IPS DF 6.9 (cell line): ENCODE data around the gene DMD.
"Not testable (repeated sequence)": the region's sequence is repeated elsewhere in the genome, so short reads cannot be mapped to it uniquely, and the experiment has no call there.

Experiments used
- DNase-seq: peaks from one replicate; pipeline ENCODE4 v3.0.0-alpha.2; 2013; ENCODE audit warnings: low read depth, low spot score
- H3K27ac ChIP-seq: one replicate; pipeline ENCODE4 v1.5.1; 2013; ENCODE audit warnings: low read length, control low read depth
- H3K27me3 ChIP-seq: 2 replicates; pipeline ENCODE4 v1.6.1; 2013; ENCODE audit warnings: mild to moderate bottlenecking, low read length; ENCODE audit not compliant: control insufficient read depth, insufficient read depth
- H3K36me3 ChIP-seq: 2 replicates; pipeline ENCODE4 v1.6.1; 2013; ENCODE audit warnings: low read length; ENCODE audit not compliant: control insufficient read depth, insufficient read depth
- H3K4me1 ChIP-seq: 2 replicates; pipeline ENCODE4 v1.6.1; 2013; ENCODE audit warnings: low read length; ENCODE audit not compliant: control insufficient read depth, insufficient read depth
- H3K4me3 ChIP-seq: 2 replicates; pipeline ENCODE4 v1.5.1; 2013; ENCODE audit warnings: mild to moderate bottlenecking, low read length
- H3K9me3 ChIP-seq: 2 replicates; pipeline ENCODE4 v1.6.1; 2013; ENCODE audit warnings: low read length, inconsistent platforms; ENCODE audit not compliant: control insufficient read depth, insufficient read depth
- WGBS: extraction: QIAGEN DNeasy Blood & Tissue Kit; methylation state at CpG from one replicate; pipeline ENCODE4 v1.1.7; 2013; ENCODE audit warnings: mixed read lengths, missing lambda C conversion rate; ENCODE audit not compliant: insufficient read length, insufficient coverage; 5-methylcytosine and 5-hydroxymethylcytosine counted together

Gene DMD

DNA sequence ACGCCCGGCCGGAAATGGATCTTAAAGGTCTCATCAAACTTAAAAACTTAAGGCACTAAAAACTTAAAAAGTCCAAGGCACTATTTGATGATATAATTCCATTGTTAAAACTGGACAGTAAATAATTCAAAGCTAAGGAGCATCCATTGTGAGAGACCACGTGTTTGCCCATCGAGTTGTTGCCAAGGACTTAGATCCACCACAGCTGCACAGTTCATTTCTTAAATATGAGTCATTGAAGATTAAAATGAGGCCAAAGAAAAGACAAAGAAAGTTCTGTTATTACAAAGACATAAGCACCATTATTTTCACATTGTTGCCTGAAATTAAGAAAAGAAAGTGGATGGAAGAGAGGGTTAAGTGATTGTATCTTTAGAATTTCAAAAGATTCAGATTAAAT lies 1728.0 kb downstream of the DMD start:
- WGBS = no CpG with 5 or more reads among the region's 5 CpGs

DNA sequence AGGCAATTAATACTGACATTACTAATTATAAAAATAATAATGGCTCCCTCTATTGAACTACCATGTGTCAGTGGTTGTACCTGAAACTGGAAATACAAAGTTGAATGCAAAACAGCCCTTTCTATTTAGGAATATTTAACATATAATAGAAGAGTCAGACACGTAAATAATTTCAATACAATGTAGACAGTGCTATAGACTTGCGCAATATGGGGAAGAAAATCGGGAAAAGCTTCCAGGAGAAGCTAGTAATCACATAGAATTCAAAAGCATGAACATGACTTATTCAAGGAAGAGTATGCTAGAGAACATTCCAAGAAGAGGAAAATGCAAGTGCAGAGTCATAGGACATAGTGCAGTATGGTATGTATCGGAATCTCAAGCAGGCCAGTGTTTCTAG lies 1730.7 kb downstream of the DMD start:
- DNase-seq = no peak
- WGBS = no CpG with 5 or more reads among the region's 4 CpGs
- H3K4me3 ChIP-seq = no peak overlapping the region

More for the DNA sequence above, 1728.0 kb downstream of the DMD start:
- Histone ChIP-seq H3K27ac (no peak overlapping the region), H3K4me3 (no peak overlapping the region), H3K4me1 (no peaks in the 10 kb centered on the region), H3K36me3 (no peaks in the 10 kb centered on the region), H3K27me3 (no peaks in the 10 kb centered on the region), H3K9me3 (no peaks in the 10 kb centered on the region)
- DNase-seq = no peak

DNA sequence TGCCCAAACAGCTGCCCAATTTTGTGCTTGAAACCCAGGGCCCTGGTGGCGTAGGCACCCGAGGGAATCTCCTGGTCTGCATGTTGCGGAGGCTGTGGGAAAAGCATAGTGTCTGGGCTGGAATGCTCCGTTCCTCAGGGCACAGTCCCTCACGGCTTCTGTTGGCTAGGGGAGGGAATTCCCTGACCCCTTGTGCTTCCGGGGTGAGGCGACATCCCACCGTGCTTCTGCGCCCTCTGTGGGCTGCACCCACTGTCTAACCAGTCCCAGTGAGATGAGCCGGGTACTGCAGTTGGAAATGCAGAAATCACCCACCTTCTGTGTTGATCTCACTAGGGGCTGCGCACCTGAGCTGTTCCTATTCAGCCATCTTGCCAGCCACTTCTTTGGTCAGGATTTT lies 1740.1 kb downstream of the DMD start:
- Histone ChIP-seq H3K27me3 (no peaks in the 10 kb centered on the region), H3K9me3 (no peaks in the 10 kb centered on the region), H3K27ac (no peak overlapping the region), H3K4me3 (no peak overlapping the region), H3K4me1 (no peaks in the 10 kb centered on the region), H3K36me3 (no peaks in the 10 kb centered on the region)
- DNase-seq = no peak
- WGBS = no CpG with 5 or more reads among the region's 11 CpGs

More for the DNA sequence above, 1730.7 kb downstream of the DMD start:
- no peak overlapping the region for H3K27ac ChIP-seq
- H3K4me1 ChIP-seq = no peaks in the 10 kb centered on the region
- H3K27me3 ChIP-seq = no peaks in the 10 kb centered on the region
- no peaks in the 10 kb centered on the region for H3K36me3 ChIP-seq
- H3K9me3 ChIP-seq = no peaks in the 10 kb centered on the region

DNA sequence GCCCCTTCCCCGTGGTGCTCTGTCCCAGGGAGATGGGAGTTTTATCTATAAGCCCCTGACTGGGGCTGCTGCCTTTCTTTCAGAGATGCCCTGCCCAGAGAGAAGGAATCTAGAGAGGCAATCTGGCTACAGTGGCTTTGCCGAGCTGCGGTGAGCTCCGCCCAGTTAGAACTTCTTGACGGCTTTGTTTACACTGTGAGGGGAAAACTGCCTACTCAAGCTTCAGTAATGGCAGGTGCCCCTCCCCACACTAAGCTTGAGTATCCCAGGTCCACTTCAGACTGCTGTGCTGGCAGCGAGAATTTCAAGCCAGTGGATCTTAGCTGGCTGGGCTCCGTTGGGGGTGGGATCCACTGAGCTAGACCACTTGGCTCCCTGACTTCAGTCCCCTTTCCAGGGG lies 1740.6 kb downstream of the DMD start:
- H3K36me3 ChIP-seq, H3K27me3 ChIP-seq, H3K27ac ChIP-seq, DNase-seq, H3K4me1 ChIP-seq, H3K9me3 ChIP-seq, H3K4me3 ChIP-seq: not testable (repeated sequence)
- no CpG with 5 or more reads among the region's 7 CpGs for WGBS

DNA sequence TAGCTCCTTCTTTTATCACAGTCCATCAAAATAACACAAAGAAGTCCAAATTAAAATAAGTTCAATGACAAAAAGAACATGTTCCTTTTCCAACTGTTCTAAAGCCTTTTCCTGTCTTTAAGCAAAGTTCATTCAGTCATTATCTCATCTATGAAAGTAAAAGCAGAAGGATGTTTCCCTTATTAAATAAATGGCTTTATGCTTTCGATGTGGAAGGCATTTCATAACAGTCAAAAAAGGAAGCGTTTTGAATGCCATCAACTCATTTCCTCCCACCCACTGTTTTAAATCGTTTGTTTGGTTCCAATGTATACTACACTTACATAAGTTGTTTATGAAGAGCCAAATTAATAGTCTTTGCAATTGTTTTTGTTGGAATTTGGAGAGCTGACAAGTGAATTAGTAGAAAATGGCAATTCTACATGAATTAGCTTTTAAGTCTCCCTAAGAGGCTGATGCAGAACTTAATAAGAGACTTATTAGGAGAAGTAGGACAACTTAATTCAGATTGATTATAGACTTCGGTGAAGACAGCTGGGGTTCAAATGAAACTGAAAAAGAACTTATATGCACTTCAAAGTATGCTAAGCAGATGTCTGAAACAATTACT lies 1746.9 kb downstream of the DMD start:
- H3K9me3 ChIP-seq = no peaks in the 10 kb centered on the region
- no peak for DNase-seq
- H3K27ac ChIP-seq = no peak overlapping the region
- no peaks in the 10 kb centered on the region for H3K27me3 ChIP-seq
- no peak overlapping the region for H3K4me3 ChIP-seq
- no peaks in the 10 kb centered on the region for H3K4me1 ChIP-seq
- WGBS = no CpG with 5 or more reads among the region's 4 CpGs
- no peaks in the 10 kb centered on the region for H3K36me3 ChIP-seq

DNA sequence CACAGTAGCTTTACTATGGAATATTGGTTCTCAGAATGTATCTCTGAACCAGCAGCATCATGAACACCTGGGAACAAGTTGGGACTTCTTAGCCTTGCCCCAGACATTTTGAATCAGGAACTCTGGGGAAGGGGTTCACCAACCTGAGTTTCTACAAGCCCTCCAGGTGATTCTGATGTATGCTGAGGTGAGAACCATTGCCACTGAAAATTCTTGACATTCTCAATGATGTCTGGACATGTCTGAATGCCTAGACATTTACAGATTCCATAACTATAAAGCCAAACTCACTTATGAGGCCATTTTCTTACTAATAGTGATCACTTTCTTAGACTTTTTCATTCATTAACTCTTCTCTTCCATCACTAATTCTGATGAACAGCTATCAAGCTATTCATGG lies 1750.1 kb downstream of the DMD start:
- Histone ChIP-seq H3K4me1 (no peaks in the 10 kb centered on the region), H3K27ac (no peak overlapping the region), H3K36me3 (no peaks in the 10 kb centered on the region), H3K27me3 (no peaks in the 10 kb centered on the region), H3K9me3 (no peaks in the 10 kb centered on the region), H3K4me3 (no peak overlapping the region)
- no peak for DNase-seq

DNA sequence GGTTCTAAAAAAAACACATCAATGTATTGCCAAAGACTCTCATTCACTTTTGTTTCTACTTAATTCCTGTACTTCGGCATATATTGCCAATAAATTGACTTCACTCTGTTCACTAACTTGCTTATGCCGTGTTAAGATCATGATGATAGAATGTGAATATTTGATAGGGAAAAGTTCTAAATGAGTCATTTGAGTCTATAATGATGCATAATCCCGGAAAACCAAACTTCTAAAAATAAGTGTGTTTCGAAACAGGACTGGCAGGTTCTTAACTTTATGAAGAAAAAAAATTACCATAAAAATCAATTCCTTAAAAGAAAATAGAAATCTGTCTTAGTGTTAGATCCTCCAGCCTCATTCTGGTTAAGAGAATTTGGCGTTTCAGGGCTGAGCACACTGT lies 1752.0 kb downstream of the DMD start:
- H3K4me3 ChIP-seq = no peak overlapping the region
- no peaks in the 10 kb centered on the region for H3K36me3 ChIP-seq
- H3K4me1 ChIP-seq = no peaks in the 10 kb centered on the region
- no peaks in the 10 kb centered on the region for H3K9me3 ChIP-seq
- no CpG with 5 or more reads among the region's 5 CpGs for WGBS
- no peaks in the 10 kb centered on the region for H3K27me3 ChIP-seq
- no peak overlapping the region for H3K27ac ChIP-seq
- DNase-seq = no peak

DNA sequence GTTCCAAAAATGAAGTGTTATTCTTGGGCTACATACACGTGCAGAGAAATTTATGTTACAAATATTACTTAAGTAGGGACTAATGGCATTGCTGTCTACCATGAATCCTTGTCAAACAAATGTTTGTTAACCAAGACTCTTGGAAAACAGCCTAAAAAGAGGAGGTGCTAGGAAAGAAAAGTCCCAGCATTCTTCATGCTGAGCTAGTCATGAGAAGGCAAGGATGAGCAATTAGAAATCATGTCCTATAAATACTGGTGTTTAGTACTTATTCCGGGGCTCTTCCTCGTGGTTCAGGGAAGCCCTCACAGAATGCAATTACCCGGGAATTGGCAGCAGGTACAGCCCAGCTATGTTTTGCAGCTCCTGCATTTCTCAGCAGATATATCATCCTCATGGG lies 1761.4 kb downstream of the DMD start:
- Histone ChIP-seq H3K27ac (no peak overlapping the region), H3K36me3 (no peaks in the 10 kb centered on the region), H3K4me3 (no peak overlapping the region), H3K27me3 (no peaks in the 10 kb centered on the region), H3K4me1 (no peaks in the 10 kb centered on the region), H3K9me3 (no peaks in the 10 kb centered on the region)
- no CpG with 5 or more reads among the region's 4 CpGs for WGBS
- no peak for DNase-seq

DNA sequence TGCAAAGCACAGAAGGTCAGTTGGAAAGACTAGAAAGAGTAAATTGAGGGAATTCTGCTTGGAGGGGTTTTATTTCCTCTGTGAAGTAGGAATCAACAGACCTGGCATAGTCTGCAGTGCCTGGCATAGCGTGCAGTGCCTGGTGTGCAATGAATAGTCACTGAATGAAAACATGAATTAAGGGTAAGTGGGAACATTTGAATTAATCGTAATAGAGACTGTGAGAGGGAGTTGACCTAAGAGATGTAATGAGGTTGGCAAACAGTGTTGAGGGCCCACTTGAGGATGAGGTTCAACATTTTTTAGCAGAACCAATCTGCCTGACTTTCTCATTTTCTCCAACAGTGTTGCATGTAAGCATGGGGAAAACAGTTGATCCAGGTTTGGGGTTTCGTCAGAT lies 1762.3 kb downstream of the DMD start:
- WGBS = no CpG with 5 or more reads among the region's 3 CpGs
- Histone ChIP-seq H3K4me1 (no peaks in the 10 kb centered on the region), H3K27ac (no peak overlapping the region), H3K4me3 (no peak overlapping the region), H3K36me3 (no peaks in the 10 kb centered on the region), H3K9me3 (no peaks in the 10 kb centered on the region), H3K27me3 (no peaks in the 10 kb centered on the region)
- DNase-seq = no peak

DNA sequence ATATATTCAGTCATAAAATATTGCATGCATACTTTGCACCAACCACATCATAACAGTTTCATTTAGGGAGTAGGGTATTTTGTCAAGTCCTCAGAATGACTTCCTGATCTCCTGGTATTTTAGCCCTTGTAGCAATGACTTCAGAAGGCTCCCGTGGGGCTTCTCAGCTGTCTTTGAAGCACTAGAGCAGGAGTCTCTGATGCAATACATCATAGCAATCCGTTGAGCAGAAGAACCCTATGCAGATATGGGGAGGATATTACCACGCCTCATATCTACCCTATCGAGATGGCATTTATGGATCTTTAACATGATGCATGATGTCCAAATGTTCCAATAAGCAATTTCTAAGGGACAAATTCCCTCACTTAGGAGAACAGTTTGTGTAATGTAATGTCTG lies 1765.8 kb downstream of the DMD start:
- no peaks in the 10 kb centered on the region for H3K4me1 ChIP-seq

DNA sequence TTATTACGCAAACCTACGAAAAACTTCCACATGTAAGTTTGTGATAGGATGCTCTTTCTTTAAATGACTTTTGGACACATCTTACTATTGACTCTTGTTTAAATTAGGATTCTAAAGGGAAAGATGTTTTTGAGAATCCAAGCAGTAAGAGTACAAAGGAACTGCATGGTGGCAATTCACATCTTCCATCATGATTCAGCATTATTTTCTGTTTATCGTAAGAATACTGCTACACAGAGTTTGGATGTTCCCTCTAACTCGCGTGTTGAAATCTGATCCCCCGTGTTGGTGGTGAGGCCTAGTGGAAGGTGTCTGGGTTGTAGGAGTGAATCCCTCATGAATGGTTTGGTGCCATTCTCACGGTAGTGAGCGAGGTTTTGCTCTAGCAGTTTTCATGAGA lies 1767.7 kb downstream of the DMD start:
- WGBS = no CpG with 5 or more reads among the region's 8 CpGs
- no peak overlapping the region for H3K4me3 ChIP-seq

More for the DNA sequence above, 1765.8 kb downstream of the DMD start:
- DNase-seq = no peak
- H3K27ac ChIP-seq = no peak overlapping the region
- no CpG with 5 or more reads among the region's 4 CpGs for WGBS
- H3K27me3 ChIP-seq = no peaks in the 10 kb centered on the region
- no peaks in the 10 kb centered on the region for H3K9me3 ChIP-seq
- no peak overlapping the region for H3K4me3 ChIP-seq
- H3K36me3 ChIP-seq = no peaks in the 10 kb centered on the region

More for the DNA sequence above, 1767.7 kb downstream of the DMD start:
- Histone ChIP-seq H3K9me3 (no peaks in the 10 kb centered on the region), H3K27ac (no peak overlapping the region), H3K4me1 (no peaks in the 10 kb centered on the region), H3K27me3 (no peaks in the 10 kb centered on the region), H3K36me3 (no peaks in the 10 kb centered on the region)
- no peak for DNase-seq
